ENCODE measurements around the gene PIK3R2.

DNA sequence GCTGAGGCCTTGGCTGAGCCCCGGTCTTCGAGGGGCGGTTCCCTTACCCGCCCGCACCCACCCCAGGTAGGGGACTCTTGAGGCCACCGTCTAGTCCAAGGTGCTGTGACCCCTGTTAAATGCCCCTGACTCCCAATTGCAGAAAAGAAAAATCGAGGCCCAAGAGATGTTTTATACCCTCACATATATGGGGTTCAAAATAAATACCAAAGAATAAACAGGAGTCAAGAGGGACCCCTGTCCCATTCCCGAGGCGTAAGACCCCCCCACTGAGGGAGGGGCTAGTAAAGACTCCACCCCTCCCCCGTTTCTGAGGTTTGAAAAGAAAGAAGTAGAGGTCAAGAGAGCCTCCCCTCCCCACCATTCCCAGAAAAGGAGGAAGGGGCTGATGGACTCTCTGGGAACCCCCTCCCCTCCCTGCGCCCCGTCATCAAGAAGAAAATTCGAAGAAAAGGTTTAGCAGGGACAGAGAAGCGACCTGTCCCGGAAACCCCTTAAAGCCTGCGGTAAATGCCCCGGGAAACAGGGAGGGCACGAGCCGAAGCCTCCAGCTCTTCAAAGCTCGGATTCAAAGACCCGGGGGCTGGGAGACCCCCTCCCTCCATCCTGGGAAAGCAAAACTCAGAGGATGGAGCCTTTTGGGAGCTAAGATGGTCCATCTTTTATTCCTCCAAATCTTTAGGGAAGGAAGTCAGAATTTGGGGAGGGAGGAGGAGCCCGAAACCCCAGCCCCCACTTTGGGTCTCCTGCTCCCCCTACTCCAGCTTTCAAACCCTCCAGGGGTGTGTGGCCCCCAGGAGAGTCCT lies 51.6 kb downstream of the PIK3R2 start:
- TF ChIP-seq, protein P1, sequence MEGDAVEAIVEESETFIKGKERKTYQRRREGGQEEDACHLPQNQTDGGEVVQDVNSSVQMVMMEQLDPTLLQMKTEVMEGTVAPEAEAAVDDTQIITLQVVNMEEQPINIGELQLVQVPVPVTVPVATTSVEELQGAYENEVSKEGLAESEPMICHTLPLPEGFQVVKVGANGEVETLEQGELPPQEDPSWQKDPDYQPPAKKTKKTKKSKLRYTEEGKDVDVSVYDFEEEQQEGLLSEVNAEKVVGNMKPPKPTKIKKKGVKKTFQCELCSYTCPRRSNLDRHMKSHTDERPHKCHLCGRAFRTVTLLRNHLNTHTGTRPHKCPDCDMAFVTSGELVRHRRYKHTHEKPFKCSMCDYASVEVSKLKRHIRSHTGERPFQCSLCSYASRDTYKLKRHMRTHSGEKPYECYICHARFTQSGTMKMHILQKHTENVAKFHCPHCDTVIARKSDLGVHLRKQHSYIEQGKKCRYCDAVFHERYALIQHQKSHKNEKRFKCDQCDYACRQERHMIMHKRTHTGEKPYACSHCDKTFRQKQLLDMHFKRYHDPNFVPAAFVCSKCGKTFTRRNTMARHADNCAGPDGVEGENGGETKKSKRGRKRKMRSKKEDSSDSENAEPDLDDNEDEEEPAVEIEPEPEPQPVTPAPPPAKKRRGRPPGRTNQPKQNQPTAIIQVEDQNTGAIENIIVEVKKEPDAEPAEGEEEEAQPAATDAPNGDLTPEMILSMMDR (IDR thresholded peaks at IDR 0.05; ENCODE audit: low read length) = no peak
- TF ChIP-seq EZH2 (IDR thresholded peaks at IDR 0.05; ENCODE audit: borderline replicate concordance, low read length) = no peak

Data from OCI-LY1 (cell line).